HG02571 (cell line): Measurements from ENCODE around the gene ACKR4.
"Not testable (repeated sequence)": the region's sequence is repeated elsewhere in the genome, so short reads cannot be mapped to it uniquely, and the experiment has no call there.

Source experiments
- ATAC-seq: cut with Tn5 transposase; IDR thresholded peaks from one replicate; pipeline ENCODE4 v1.9.1; 2021; ENCODE audit warnings: mild to moderate bottlenecking, moderate library complexity; ENCODE audit not compliant: unreplicated experiment

Gene ACKR4

GRCh38 chr3:132638706-132639105, 41.6 kb downstream of the ACKR4 start:
- no peak for ATAC-seq

- ATAC-seq, result not testable (repeated sequence)
Measured at GRCh38 chr3:132641427-132641826, 44.4 kb downstream of the ACKR4 start.

GRCh38 chr3:132641837-132642538, 44.9 kb downstream of the ACKR4 start:
- ATAC-seq, result no peak

GRCh38 chr3:132642539-132642847, 45.4 kb downstream of the ACKR4 start:
- no peak for ATAC-seq

- no peak for ATAC-seq
Measured at GRCh38 chr3:132643366-132643765, 46.3 kb downstream of the ACKR4 start.

- no peak for ATAC-seq
Measured at GRCh38 chr3:132645058-132645457, 48.0 kb downstream of the ACKR4 start.

- ATAC-seq, result no peak
Measured at GRCh38 chr3:132650153-132650552, 53.1 kb downstream of the ACKR4 start.
